Lung (tissue), 12 donors: ENCODE data around the gene PFAS. TPM values are rescaled to one million over a fixed set of nuclear protein-coding genes. Genes with fewer than 3 reads are reported as not detected.

Experiments used
- ATAC-seq: fragments of 200-7000 bp; cut with Tn5 transposase; one replicate; pipeline ENCODE4 v1.9.1; 2020; ENCODE audit warnings: moderate number of reproducible peaks; ENCODE audit not compliant: insufficient read depth, low FRiP score
- DNase-seq, 3 donors: peaks; one replicate each; pipeline ENCODE4 v3.0.0-alpha.2; 2013 to 2017
- H3K27ac ChIP-seq, 2 donors: one replicate each; pipeline ENCODE4 v1.5.1; 2013; ENCODE audit warnings: mild to moderate bottlenecking in 2 of 2, moderate library complexity in 2 of 2, control low read depth in 1 of 2, inconsistent platforms in 1 of 2, low read depth in 1 of 2, low read length in 1 of 2
- H3K27me3 ChIP-seq, 3 donors: one replicate each; pipeline ENCODE4 v1.5.1; 2013; ENCODE audit warnings: low read length in 2 of 3; ENCODE audit not compliant: control insufficient read depth in 3 of 3, insufficient read depth in 3 of 3
- H3K36me3 ChIP-seq, 4 donors: one replicate each; pipeline ENCODE4 v1.5.1; 2013; ENCODE audit warnings: low read length in 4 of 4, mild to moderate bottlenecking in 1 of 4, moderate library complexity in 1 of 4; ENCODE audit not compliant: control insufficient read depth in 4 of 4, insufficient read depth in 4 of 4
- H3K4me1 ChIP-seq, 5 donors: one replicate each; pipeline ENCODE4 v1.5.1; 2013; ENCODE audit warnings: low read length in 5 of 5, mild to moderate bottlenecking in 2 of 5, moderate library complexity in 1 of 5; ENCODE audit not compliant: control insufficient read depth in 5 of 5, insufficient read depth in 5 of 5
- H3K4me3 ChIP-seq: one replicate; pipeline ENCODE4 v1.5.1; 2013; ENCODE audit warnings: mild to moderate bottlenecking, control low read depth, moderate library complexity
- H3K9ac ChIP-seq, 2 donors: one replicate each; pipeline ENCODE4 v1.5.1; 2013; ENCODE audit warnings: low read length in 2 of 2, control low read depth in 1 of 2; ENCODE audit not compliant: insufficient read depth in 1 of 2
- H3K9me3 ChIP-seq, 4 donors: one replicate each; pipeline ENCODE4 v1.5.1; 2013; ENCODE audit warnings: low read length in 3 of 4, mild to moderate bottlenecking in 1 of 4, moderate library complexity in 1 of 4; ENCODE audit not compliant: control insufficient read depth in 4 of 4, insufficient read depth in 3 of 4
- WGBS, 2 donors: extraction: QIAGEN DNeasy Blood & Tissue Kit; methylation state at CpG; one replicate each; pipeline ENCODE4 v1.1.7; 2013; 5-methylcytosine and 5-hydroxymethylcytosine counted together
- polyA plus RNA-seq, 2 donors: library from polyadenylated mRNA; stranded (reverse); fragments of 200-250 nt; gene quantifications; one replicate each; pipeline ENCODE4 v1.2.1, GENCODE V29; 2013
- total RNA-seq, 2 donors: library from RNA; depleted of rRNA in 1 of 2; stranded (reverse); fragments of >200 nt in 1 of 2; gene quantifications; one replicate each; pipeline ENCODE4 v1.2.1, GENCODE V29; 2014 to 2021
- TF ChIP-seq, protein P1 (sequence below): IDR thresholded peaks from 2 replicates; pipeline ENCODE4 v1.5.1; 2012; ENCODE audit warnings: mild to moderate bottlenecking; ENCODE audit errors: control extremely low read depth, extremely low read depth
- donor health status: control.
- donor health status: control.
- donor health status: Bipolar disorder and iron deficiency.
- donor health status: healthy.
- donor health status: DM: yes; HTN: yes; CAD: no.

Gene PFAS
- total and polyA plus RNA-seq, 4 donors: 14.0 to 47.6 (median 17.7) TPM

DNA sequence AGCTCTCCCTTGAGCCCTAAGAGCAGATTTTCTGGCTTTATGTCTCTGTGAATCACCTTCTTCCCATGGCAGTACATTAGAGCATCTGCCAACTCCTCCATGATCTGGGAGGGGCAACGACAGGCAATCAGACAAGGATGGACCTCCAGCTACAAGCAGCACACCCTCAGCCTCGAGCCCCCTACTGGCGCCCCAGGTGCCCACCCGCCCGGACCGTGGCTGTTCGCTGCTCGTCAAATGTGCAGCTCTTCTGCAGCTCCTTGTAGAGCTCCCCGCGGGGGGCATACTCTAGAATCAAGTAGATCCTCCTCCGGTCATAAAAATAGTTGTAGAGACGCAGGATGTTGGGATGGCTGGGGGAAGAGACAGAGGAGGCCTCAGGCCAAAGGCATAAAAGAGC is 42.6 kb upstream of the PFAS start:
- no peak overlapping the region for H3K9ac ChIP-seq
- ATAC-seq (no peak), DNase-seq (no peak)
- H3K27me3 ChIP-seq: no peaks in the 10 kb centered on the region
- peaks cover 0 to 4% (median 0%) of the 10 kb centered on the region in 4 donors for H3K36me3 ChIP-seq
- no peak overlapping the region for H3K4me3 ChIP-seq
- H3K4me1 ChIP-seq: peaks cover 0 to 17% (median 0%) of the 10 kb centered on the region in 5 donors
- WGBS, 2 donors: 96 to 98% methylated on average over 12 of the region's 12 CpGs
- H3K9me3 ChIP-seq: no peaks in the 10 kb centered on the region
- TF ChIP-seq, protein P1, sequence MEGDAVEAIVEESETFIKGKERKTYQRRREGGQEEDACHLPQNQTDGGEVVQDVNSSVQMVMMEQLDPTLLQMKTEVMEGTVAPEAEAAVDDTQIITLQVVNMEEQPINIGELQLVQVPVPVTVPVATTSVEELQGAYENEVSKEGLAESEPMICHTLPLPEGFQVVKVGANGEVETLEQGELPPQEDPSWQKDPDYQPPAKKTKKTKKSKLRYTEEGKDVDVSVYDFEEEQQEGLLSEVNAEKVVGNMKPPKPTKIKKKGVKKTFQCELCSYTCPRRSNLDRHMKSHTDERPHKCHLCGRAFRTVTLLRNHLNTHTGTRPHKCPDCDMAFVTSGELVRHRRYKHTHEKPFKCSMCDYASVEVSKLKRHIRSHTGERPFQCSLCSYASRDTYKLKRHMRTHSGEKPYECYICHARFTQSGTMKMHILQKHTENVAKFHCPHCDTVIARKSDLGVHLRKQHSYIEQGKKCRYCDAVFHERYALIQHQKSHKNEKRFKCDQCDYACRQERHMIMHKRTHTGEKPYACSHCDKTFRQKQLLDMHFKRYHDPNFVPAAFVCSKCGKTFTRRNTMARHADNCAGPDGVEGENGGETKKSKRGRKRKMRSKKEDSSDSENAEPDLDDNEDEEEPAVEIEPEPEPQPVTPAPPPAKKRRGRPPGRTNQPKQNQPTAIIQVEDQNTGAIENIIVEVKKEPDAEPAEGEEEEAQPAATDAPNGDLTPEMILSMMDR: no peak
- no peak overlapping the region for H3K27ac ChIP-seq

- ATAC-seq (peak; percentile 92), DNase-seq (peak; percentile 97 to 99 (median 99))
- WGBS, 2 donors: 1 to 2% methylated on average over 43 to 46 of the region's 46 CpGs
- Histone ChIP-seq H3K4me1 (peaks cover 0 to 17% (median 0%) of the 10 kb centered on the region in 5 donors), H3K9me3 (no peaks in the 10 kb centered on the region), H3K27ac (peak within 1 kb of the TSS; percentile 41 to 61), H3K4me3 (peak within 1 kb of the TSS; percentile 12), H3K36me3 (no peaks in the 10 kb centered on the region), H3K9ac (peak within 1 kb of the TSS; percentile 55 to 95), H3K27me3 (peaks cover 0 to 2% (median 0%) of the 10 kb centered on the region in 3 donors)
- TF ChIP-seq, protein P1: no peak
Observed at GRCh38 chr17:8209907-8210760, 39.0 kb upstream of the PFAS start, which contains the start of gene AURKB. TSS of gene AURKB (minus strand) at chr17:8210575. CDS start at chr17:8210224, 351 bp downstream.

DNA sequence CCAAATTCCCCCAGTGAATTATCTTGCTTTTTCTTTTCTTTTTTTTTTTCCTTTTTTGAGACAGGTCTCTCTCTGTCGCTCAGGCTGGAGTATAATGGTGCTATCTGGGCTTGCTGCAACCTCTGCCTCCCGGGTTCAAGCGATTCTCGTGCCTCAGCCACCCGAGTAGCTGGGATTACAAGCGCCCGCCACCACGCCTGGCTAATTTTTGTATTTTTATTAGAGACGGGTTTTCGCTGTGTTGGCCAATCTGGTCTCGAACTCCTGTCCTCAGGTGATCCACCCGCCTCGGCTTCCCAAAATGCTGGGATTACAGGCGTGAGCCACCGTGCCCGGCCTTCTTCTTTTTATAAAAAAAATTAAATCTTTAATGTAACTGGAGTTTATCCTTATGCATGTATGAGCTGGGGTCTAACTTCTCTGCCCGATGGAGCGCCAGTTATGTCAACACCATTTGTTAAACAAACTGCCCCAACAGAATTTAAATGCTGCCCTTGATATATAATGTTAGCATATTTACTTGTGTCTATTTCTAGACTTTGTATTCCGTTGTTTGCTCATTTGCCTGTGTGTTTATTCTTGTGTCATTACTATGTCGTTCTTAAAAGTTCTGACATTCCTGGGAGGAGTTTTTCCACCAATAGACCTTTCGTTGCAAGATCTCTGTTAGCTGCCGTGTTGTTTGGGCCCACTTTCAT is 38.2 kb upstream of the PFAS start:
- DNase-seq (peak in 1 of 3 donors; percentile 22), ATAC-seq (no peak)
- Histone ChIP-seq H3K36me3 (no peaks in the 10 kb centered on the region), H3K4me3 (no peak overlapping the region), H3K27me3 (peaks cover 0 to 2% (median 0%) of the 10 kb centered on the region in 3 donors), H3K4me1 (peaks cover 0 to 17% (median 0%) of the 10 kb centered on the region in 5 donors), H3K9me3 (no peaks in the 10 kb centered on the region), H3K27ac (peak overlapping the region; percentile 41 to 61), H3K9ac (peak overlapping the region; percentile 55 to 95)
- TF ChIP-seq, protein P1: no peak
- WGBS, 2 donors: 10 to 14% methylated on average over 22 of the region's 22 CpGs
